Fibroblast of the conjunctiva (primary cell): Measurements from ENCODE around the gene SRBD1.

Experiments used
- DNase-seq: peaks from one replicate; pipeline ENCODE4 v3.0.0-alpha.2; 2010; ENCODE audit warnings: low read depth

Gene SRBD1

GRCh38 chr2:45551862-45552261 lies 59.2 kb downstream of the SRBD1 start:
- no peak for DNase-seq

GRCh38 chr2:45545943-45546342 lies 65.1 kb downstream of the SRBD1 start:
- DNase-seq: no peak

GRCh38 chr2:45543257-45543656 lies 67.8 kb downstream of the SRBD1 start:
- DNase-seq: no peak

- no peak for DNase-seq
Measured at GRCh38 chr2:45542013-45542412, 69.1 kb downstream of the SRBD1 start.

GRCh38 chr2:45541450-45541849 lies 69.6 kb downstream of the SRBD1 start:
- no peak for DNase-seq

- no peak for DNase-seq
Measured at GRCh38 chr2:45540942-45541341, 70.1 kb downstream of the SRBD1 start.

GRCh38 chr2:45533771-45534170 lies 77.3 kb downstream of the SRBD1 start:
- DNase-seq: peak; percentile 89

GRCh38 chr2:45532181-45532580 lies 78.9 kb downstream of the SRBD1 start:
- no peak for DNase-seq

- no peak for DNase-seq
Measured at GRCh38 chr2:45524016-45524415, 87.1 kb downstream of the SRBD1 start.

GRCh38 chr2:45518546-45518945 lies 92.5 kb downstream of the SRBD1 start:
- DNase-seq: no peak

GRCh38 chr2:45510701-45511420 lies 100.2 kb downstream of the SRBD1 start:
- DNase-seq: no peak

- no peak for DNase-seq
Measured at GRCh38 chr2:45506756-45507155, 104.3 kb downstream of the SRBD1 start.

GRCh38 chr2:45505138-45505537 lies 105.9 kb downstream of the SRBD1 start:
- no peak for DNase-seq

- no peak for DNase-seq
Measured at GRCh38 chr2:45498661-45499550, 112.2 kb downstream of the SRBD1 start.

- no peak for DNase-seq
Measured at GRCh38 chr2:45497355-45497754, 113.7 kb downstream of the SRBD1 start.

- DNase-seq: no peak
Measured at GRCh38 chr2:45496869-45497268, 114.2 kb downstream of the SRBD1 start.

GRCh38 chr2:45494978-45495293 lies 116.1 kb downstream of the SRBD1 start:
- no peak for DNase-seq

GRCh38 chr2:45494275-45494977 lies 116.6 kb downstream of the SRBD1 start:
- peak; percentile 75 for DNase-seq

- DNase-seq: no peak
Measured at GRCh38 chr2:45484965-45485364, 126.1 kb downstream of the SRBD1 start.

- peak; percentile 30 for DNase-seq
Measured at GRCh38 chr2:45483997-45484396, 127.1 kb downstream of the SRBD1 start.

- no peak for DNase-seq
Measured at GRCh38 chr2:45477546-45477945, 133.5 kb downstream of the SRBD1 start.

- no peak for DNase-seq
Measured at GRCh38 chr2:45470531-45470930, 140.5 kb downstream of the SRBD1 start.
